ENCODE results near the gene FGFR2. TPM values are rescaled to one million over a fixed set of nuclear protein-coding genes. Genes with fewer than 3 reads are reported as not detected.

Gene FGFR2
- polyA plus RNA-seq, 1 experiment: not detected

GRCh38 chr10:121594076-121594475 lies 4.2 kb downstream of the FGFR2 start:
- no peak overlapping the region for H3K4me3 ChIP-seq (ENCODE audit: low read depth, low read length)
- TF ChIP-seq CTCF (IDR thresholded peaks at IDR 0.05; ENCODE audit: low read depth, low read length): no peak
- no peak for DNase-seq (ENCODE audit: low read depth, low spot score)
- peaks cover 4% of the 10 kb centered on the region; the same call in 1 of the 2 replicates for H3K9me3 ChIP-seq (ENCODE audit: control insufficient read depth, insufficient read depth, low read length)
- ChIA-PET CTCF (no interaction called here), POLR2A (no interaction called here)
- no peak overlapping the region for H3K27ac ChIP-seq (ENCODE audit: low read depth, low read length)
- H3K27me3 ChIP-seq (ENCODE audit: control insufficient read depth, insufficient read depth, low read length): peaks cover 24% of the 10 kb centered on the region

- TF ChIP-seq CTCF (IDR thresholded peaks at IDR 0.05; ENCODE audit: low read depth, low read length): no peak
- CTCF ChIA-PET: no interaction called here
- H3K27me3 ChIP-seq (ENCODE audit: control insufficient read depth, insufficient read depth, low read length): peaks cover 19% of the 10 kb centered on the region
- DNase-seq (ENCODE audit: low read depth, low spot score): no peak
- H3K27ac ChIP-seq (ENCODE audit: low read depth, low read length): no peak overlapping the region
- peaks cover under 1% of the 10 kb centered on the region; the same call in 1 of the 2 replicates for H3K9me3 ChIP-seq (ENCODE audit: control insufficient read depth, insufficient read depth, low read length)
- H3K4me3 ChIP-seq (ENCODE audit: low read depth, low read length): no peak overlapping the region
- POLR2A ChIA-PET: no interaction called here
These were observed 4.8 kb downstream of the FGFR2 start for GRCh38 chr10:121593281-121594075.

GRCh38 chr10:121592155-121592890 lies 5.9 kb downstream of the FGFR2 start:
- ChIA-PET CTCF (no interaction called here), POLR2A (no interaction called here)
- H3K4me3 ChIP-seq (ENCODE audit: low read depth, low read length): no peak overlapping the region
- H3K27ac ChIP-seq (ENCODE audit: low read depth, low read length): no peak overlapping the region
- H3K27me3 ChIP-seq (ENCODE audit: control insufficient read depth, insufficient read depth, low read length): peaks cover 12% of the 10 kb centered on the region
- no peak for DNase-seq (ENCODE audit: low read depth, low spot score)
- TF ChIP-seq CTCF (IDR thresholded peaks at IDR 0.05; ENCODE audit: low read depth, low read length): no peak
- no peaks in the 10 kb centered on the region; the same call in 1 of the 2 replicates for H3K9me3 ChIP-seq (ENCODE audit: control insufficient read depth, insufficient read depth, low read length)

- ChIA-PET POLR2A (no interaction called here), CTCF (no interaction called here)
- H3K9me3 ChIP-seq (ENCODE audit: control insufficient read depth, insufficient read depth, low read length): no peaks in the 10 kb centered on the region; the same call in 1 of the 2 replicates
- no peak for TF ChIP-seq CTCF (IDR thresholded peaks at IDR 0.05; ENCODE audit: low read depth, low read length)
- no peak overlapping the region for H3K4me3 ChIP-seq (ENCODE audit: low read depth, low read length)
- no peak for DNase-seq (ENCODE audit: low read depth, low spot score)
- H3K27ac ChIP-seq (ENCODE audit: low read depth, low read length): no peak overlapping the region
- H3K27me3 ChIP-seq (ENCODE audit: control insufficient read depth, insufficient read depth, low read length): peaks cover under 1% of the 10 kb centered on the region
These were observed 7.1 kb downstream of the FGFR2 start for GRCh38 chr10:121591186-121591585.

- no peaks in the 10 kb centered on the region; the same call in 1 of the 2 replicates for H3K9me3 ChIP-seq (ENCODE audit: control insufficient read depth, insufficient read depth, low read length)
- no peaks in the 10 kb centered on the region for H3K27me3 ChIP-seq (ENCODE audit: control insufficient read depth, insufficient read depth, low read length)
- ChIA-PET POLR2A (no interaction called here), CTCF (no interaction called here)
- no peak for TF ChIP-seq CTCF (IDR thresholded peaks at IDR 0.05; ENCODE audit: low read depth, low read length)
- no peak overlapping the region for H3K27ac ChIP-seq (ENCODE audit: low read depth, low read length)
- no peak overlapping the region for H3K4me3 ChIP-seq (ENCODE audit: low read depth, low read length)
- no peak for DNase-seq (ENCODE audit: low read depth, low spot score)
These were observed 7.5 kb downstream of the FGFR2 start for GRCh38 chr10:121590772-121591171.
